Activated T-helper 1 cell treated with anti-CD3 and anti-CD28 coated beads, Interleukin-12 subunit alpha, Interleukin-12 subunit beta, Interleukin-2, Interleukin-4 antibody, amounts not matched to agents 30 ng/mL and 10 ng/mL and 1 ng/mL, durations not matched to agents 14 hours and 24 hours and 36 hours (primary cell): Measurements from ENCODE around the gene KCNQ1OT1. TPM values are rescaled to one million over a fixed set of nuclear protein-coding genes. Genes with fewer than 3 reads are reported as not detected.

Source experiments
- DNase-seq: peaks from one replicate; pipeline ENCODE4 v3.0.0; 2021; ENCODE audit warnings: low spot score
- H3K27ac Mint-ChIP-seq: one replicate; pipeline ENCODE4 v1.8.0; 2021; ENCODE audit warnings: mild to moderate bottlenecking, mixed read lengths
- H3K27me3 Mint-ChIP-seq: one replicate; pipeline ENCODE4 v1.8.0; 2022; ENCODE audit warnings: mild to moderate bottlenecking, moderate library complexity, mixed read lengths; ENCODE audit not compliant: insufficient read depth
- H3K36me3 Mint-ChIP-seq: one replicate; pipeline ENCODE4 v1.8.0; 2021; ENCODE audit warnings: low read depth, mixed read lengths
- H3K4me1 Mint-ChIP-seq: one replicate; pipeline ENCODE4 v1.8.0; 2021; ENCODE audit warnings: low read depth, mixed read lengths
- H3K4me3 Mint-ChIP-seq: one replicate; pipeline ENCODE4 v1.8.0; 2021; ENCODE audit warnings: mild to moderate bottlenecking, moderate library complexity, mixed read lengths
- H3K9me3 Mint-ChIP-seq: one replicate; pipeline ENCODE4 v1.8.0; 2021; ENCODE audit warnings: mixed read lengths
- intact Hi-C: fragments of 100-400 bp; cut with micrococcal nuclease; formaldehyde crosslinking; loops from one replicate; pipeline ENCODE4 v1.15.1; 2024
- total RNA-seq: library from RNA; stranded (reverse); gene quantifications from 2 replicates; pipeline ENCODE4 v1.2.3, GENCODE V29; 2022

Gene KCNQ1OT1
- total RNA-seq, 1 donor from 2014 or later: 0.67 TPM

DNA sequence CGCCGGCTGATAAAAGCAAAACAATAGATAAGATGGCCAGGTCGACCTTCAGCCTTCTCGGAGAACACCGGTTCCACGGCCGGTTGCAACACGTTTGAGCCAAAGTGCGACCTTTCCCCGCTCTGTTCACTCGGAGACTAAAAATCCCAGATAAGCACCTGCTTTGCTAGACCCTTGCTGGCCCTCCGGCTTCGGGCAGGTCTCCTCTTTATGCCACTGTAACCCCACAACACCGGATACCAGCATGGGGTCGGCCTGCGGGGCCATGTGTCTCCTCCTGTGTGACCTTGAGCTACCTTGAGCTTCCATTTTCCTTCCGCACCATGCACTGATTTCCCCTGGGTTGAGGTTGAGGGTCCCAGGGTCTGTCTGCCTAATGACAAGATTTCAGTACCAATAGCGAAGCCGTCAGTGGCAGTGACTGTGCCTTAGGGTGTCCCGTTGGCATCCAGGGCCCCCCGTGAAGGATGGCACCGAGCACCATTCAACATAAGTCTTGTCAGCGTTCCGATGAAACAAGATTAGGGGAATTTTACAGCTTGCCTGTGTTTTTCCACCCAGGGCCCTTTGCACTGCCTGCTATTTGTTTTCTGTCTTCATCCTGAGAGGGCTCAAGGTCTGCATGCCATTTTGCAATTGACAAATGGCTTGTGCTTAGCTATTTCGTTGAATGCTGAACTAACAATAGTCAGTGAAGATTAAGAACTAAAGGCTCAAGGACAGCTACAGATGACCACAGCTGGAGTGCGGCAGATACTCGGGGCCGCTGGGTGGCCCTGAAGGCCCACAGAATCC lies 136.4 kb downstream of the KCNQ1OT1 start:
- H3K36me3 Mint-ChIP-seq: no peaks in the 10 kb centered on the region
- H3K4me3 Mint-ChIP-seq: no peak overlapping the region
- H3K9me3 Mint-ChIP-seq: no peaks in the 10 kb centered on the region
- no peak for DNase-seq
- H3K27ac Mint-ChIP-seq: no peak overlapping the region
- no peaks in the 10 kb centered on the region for H3K4me1 Mint-ChIP-seq
- intact Hi-C loops: no loop called here
- no peaks in the 10 kb centered on the region for H3K27me3 Mint-ChIP-seq

DNA sequence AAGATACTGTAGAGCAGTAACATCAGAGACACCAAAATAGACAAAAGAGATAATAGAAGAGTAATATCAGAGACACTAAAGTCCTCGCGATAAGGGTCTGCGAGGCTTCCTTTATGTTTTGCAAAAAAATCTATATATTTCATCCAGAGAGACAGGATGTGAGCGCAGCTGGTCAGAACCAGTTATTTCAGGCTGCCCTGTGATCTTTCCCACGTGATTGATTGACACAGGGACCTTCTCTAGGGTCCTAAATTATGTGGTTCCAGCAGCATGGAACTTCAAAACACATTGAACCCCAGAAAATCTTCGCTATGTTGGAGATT lies 136.9 kb downstream of the KCNQ1OT1 start:
- no peak for DNase-seq
- no peak overlapping the region for H3K4me3 Mint-ChIP-seq

DNA sequence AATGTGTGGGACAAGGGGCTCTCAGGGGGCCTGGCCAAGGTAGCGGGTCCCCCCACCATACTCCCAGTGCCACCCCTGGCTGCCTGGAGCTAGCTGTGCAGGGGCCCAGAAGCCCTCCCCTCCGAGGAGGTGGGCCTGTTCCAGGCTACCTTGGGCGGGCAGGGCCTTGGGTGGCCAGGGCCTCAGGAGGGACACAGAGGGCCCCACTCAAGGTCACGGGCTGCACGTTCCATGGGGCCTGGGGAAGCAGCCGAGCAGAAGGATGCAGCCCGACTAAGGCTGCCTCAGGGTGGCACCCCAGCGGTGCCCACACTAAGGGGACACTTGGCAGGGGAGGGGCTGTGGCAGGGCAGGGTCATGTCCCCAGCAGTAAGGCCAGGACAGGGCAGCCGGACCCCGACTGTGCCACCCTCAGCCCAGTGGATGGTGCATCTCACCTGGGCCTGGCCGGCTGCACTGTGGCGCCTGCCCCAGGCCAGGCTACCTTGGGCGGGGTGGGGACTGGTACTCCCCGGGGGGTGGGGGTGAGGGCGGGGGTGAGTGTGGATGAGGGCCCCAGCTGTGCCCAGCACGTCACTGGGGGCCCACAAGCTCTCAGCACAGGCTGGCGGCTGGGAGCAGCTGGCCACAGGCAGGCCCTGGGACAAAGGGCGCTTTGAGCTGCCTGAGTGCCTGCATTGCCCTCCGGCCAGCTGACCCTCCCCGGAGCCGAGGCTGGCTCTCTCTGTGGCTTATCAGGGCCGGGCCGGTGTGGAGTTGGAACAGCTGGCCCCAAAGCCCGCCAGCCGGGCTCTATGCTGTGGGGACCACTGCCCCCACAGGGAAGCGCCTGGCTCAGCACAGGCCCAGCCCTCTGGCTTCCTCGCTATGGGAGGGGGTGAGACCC lies 137.9 kb downstream of the KCNQ1OT1 start:
- no peak overlapping the region for H3K27ac Mint-ChIP-seq
- H3K4me3 Mint-ChIP-seq: no peak overlapping the region
- intact Hi-C loops: no loop called here
- H3K36me3 Mint-ChIP-seq: no peaks in the 10 kb centered on the region
- H3K4me1 Mint-ChIP-seq: no peaks in the 10 kb centered on the region
- H3K27me3 Mint-ChIP-seq: no peaks in the 10 kb centered on the region
- no peak for DNase-seq
- H3K9me3 Mint-ChIP-seq: no peaks in the 10 kb centered on the region

More for the DNA sequence above, 136.9 kb downstream of the KCNQ1OT1 start:
- no peaks in the 10 kb centered on the region for H3K4me1 Mint-ChIP-seq
- intact Hi-C loops: no loop called here
- no peaks in the 10 kb centered on the region for H3K9me3 Mint-ChIP-seq
- no peaks in the 10 kb centered on the region for H3K36me3 Mint-ChIP-seq
- H3K27ac Mint-ChIP-seq: no peak overlapping the region
- no peaks in the 10 kb centered on the region for H3K27me3 Mint-ChIP-seq

DNA sequence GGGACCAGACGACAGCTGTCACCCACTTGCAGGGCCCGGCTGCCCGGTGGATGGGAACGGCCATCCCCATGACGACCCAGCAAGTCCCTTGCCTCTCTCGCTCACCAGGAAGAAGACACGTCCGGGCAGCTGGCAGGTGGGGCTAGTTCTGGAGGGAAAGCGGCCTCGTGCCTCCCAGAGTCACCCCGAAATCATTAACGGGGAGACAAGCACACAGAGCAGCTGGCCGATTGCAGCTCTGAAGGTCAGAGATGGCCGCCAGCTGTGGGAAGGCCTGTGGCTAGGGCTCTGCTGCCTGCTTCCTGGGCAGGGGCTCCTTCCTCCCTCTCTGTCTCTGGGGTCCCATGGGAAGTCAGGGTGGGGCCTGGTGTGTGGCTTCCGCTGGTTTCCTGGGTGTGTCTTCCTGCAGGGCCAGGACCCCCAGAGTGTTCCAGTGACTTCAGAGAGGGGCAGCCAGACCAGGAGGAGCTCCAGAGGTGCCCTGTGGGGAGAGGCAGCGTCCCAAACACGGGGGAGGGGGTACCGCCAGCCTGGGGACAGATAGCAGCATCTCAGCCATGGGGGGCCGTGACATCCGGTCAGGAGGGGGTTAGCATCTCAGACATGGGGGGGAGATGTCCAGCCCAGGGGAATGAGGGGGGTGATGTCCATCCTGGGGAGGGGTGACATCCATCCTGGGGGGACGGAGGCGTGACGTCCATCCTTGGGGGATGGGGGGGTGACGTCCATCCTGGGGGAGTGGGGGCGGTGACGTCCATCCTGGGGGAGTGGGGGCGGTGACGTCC lies 140.1 kb downstream of the KCNQ1OT1 start:
- no peaks in the 10 kb centered on the region for H3K9me3 Mint-ChIP-seq
- no peaks in the 10 kb centered on the region for H3K4me1 Mint-ChIP-seq
- intact Hi-C loops: no loop called here
- no peak overlapping the region for H3K27ac Mint-ChIP-seq
- DNase-seq: no peak
- H3K4me3 Mint-ChIP-seq: no peak overlapping the region
- no peaks in the 10 kb centered on the region for H3K36me3 Mint-ChIP-seq
- H3K27me3 Mint-ChIP-seq: no peaks in the 10 kb centered on the region

DNA sequence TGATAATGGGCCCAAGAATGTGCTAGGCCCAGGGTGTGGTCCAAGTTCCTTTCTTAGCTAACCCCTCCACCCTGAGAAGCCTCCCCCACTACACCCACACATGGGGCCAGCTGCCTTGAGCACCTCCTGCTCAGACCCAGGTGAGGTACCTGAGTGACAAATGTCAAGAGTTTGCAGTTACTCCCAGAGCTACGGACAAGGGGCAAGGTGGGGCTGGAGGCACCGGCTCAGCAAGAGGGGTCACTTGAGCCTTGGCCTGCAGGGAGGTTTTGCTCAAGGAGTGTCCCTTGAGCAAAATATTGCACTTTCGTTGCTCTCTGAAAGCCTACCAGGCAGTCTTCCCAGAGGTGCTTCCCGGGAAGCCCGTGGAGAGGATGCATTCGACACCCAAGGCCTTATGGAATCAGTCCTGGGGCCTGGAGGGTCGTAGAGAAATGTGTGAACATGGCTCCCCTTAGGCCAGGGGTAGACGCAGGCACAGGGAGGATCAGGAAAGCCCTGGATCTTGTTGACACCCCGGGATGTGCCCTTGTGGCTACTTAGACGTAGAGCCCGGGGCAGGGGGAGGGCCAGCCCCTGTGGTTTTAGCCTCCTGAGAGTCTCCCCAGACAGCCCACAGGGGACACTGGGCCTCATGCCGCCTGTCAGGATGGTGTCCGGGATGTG lies 140.8 kb downstream of the KCNQ1OT1 start:
- H3K4me3 Mint-ChIP-seq: no peak overlapping the region
- intact Hi-C loops: no loop called here
- no peaks in the 10 kb centered on the region for H3K36me3 Mint-ChIP-seq

DNA sequence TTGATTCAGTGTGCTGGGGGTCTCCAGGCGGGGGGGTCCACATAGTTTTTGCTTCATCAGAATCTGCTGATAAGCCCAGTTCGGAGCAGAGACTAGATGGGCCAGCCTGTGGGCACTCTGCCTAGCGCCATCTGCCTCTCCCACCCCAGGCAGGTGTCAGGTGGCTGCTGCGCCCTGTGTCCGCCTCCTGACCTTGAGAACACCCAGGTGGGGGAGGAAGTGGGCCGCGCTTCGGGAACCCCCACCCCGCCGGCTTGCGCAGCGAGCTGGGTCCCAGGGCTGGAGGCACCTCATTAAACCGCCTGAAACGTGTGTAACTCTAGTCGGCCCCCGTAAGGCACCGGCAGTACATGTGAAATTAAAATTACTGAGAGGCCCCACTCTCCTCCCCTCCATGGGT lies 141.4 kb downstream of the KCNQ1OT1 start:
- intact Hi-C loops: no loop called here
- no peak for DNase-seq
- no peaks in the 10 kb centered on the region for H3K36me3 Mint-ChIP-seq
- H3K9me3 Mint-ChIP-seq: no peaks in the 10 kb centered on the region
- H3K4me1 Mint-ChIP-seq: no peaks in the 10 kb centered on the region
- H3K27me3 Mint-ChIP-seq: no peaks in the 10 kb centered on the region
- no peak overlapping the region for H3K27ac Mint-ChIP-seq
- no peak overlapping the region for H3K4me3 Mint-ChIP-seq

More for the DNA sequence above, 140.8 kb downstream of the KCNQ1OT1 start:
- H3K27ac Mint-ChIP-seq: no peak overlapping the region
- H3K9me3 Mint-ChIP-seq: no peaks in the 10 kb centered on the region
- no peaks in the 10 kb centered on the region for H3K4me1 Mint-ChIP-seq
- no peaks in the 10 kb centered on the region for H3K27me3 Mint-ChIP-seq
- no peak for DNase-seq

Other genes starting within 250 kb of the KCNQ1OT1 start
- 3.1 and 3.9 TPM in 2 replicates for gene CDKN1C, start 185.8 kb upstream of the KCNQ1OT1 start, total RNA-seq
- gene PHLDA2, start 229.4 kb upstream of the KCNQ1OT1 start, total RNA-seq: 25.7 and 28.0 TPM in 2 replicates